Heart left ventricle (tissue), 13 donors: ENCODE results near the gene XK.

Experiments
- CTCF ChIP-seq, 12 donors: fragments of 200-600 bp; sonication (generic) in 4 of 12; IDR thresholded peaks; one replicate each; pipeline versions ENCODE4 v1.5.0 to v1.8.0; 2018 to 2022; ENCODE audit warnings: antibody characterized with exemption in 12 of 12, mild to moderate bottlenecking in 5 of 12
- POLR2A ChIP-seq, 2 donors: fragments of 450-650 bp; IDR thresholded peaks; one replicate each; pipeline ENCODE4 v1.6.1; 2017; ENCODE audit warnings: antibody characterized with exemption in 2 of 2, mild to moderate bottlenecking in 2 of 2, moderate library complexity in 2 of 2
- donor health status: ischemic (EF 13 %, LVEDD 7.1; RV severe dilation, severe dysfunction).
- donor health status: DM: no; HTN: yes; CAD: no.
- donor health status: DM: no; HTN: no; CAD: no.
- donor health status: ischemic (EF 25% LVEDD 6.9; RV normal size, moderate dysfunction).
- donor health status: ischemic (EF 25% LVEDD 5.7; RV mildly dilated, moderate dysfunction).
- donor health status: ischemic (EF 35%, LVEDD 5.7; RV mildly dilated, moderate dysfunction).
- donor health status: nonischemic (EF 11% LVEDD 7.7; RV severe dilation, severe dysfunction).
- donor health status: DM: yes; HTN: yes; CAD: no.
- donor health status: PGD.
- donor health status: ischemic (EF 29% LVEDD 5.4; RV normal size, mild dysfunction).
- donor health status: nonischemic (EF 23%, LVEDD 6.1; RV moderate dilation, normal function).

- TF ChIP-seq CTCF (IDR thresholded peaks at IDR 0.05), result no peak
- no peak for TF ChIP-seq POLR2A (IDR thresholded peaks at IDR 0.05)
Observed at GRCh38 chrX:37638047-37638446, 47.5 kb upstream of the XK start.
